NCI-H524 (cell line): ENCODE data around the gene CPSF4.

Experiments used
- DNase-seq, 2 experiments: peaks; one replicate each; lab custom pipeline; 2025; lab: John Stamatoyannopoulos, UW

CPSF4 gene

GRCh38 chr7:99448855-99449254 is 10.1 kb downstream of the CPSF4 start:
- no peak for DNase-seq

- DNase-seq = no peak
Measured at GRCh38 chr7:99449326-99449725, 10.6 kb downstream of the CPSF4 start.

DNA sequence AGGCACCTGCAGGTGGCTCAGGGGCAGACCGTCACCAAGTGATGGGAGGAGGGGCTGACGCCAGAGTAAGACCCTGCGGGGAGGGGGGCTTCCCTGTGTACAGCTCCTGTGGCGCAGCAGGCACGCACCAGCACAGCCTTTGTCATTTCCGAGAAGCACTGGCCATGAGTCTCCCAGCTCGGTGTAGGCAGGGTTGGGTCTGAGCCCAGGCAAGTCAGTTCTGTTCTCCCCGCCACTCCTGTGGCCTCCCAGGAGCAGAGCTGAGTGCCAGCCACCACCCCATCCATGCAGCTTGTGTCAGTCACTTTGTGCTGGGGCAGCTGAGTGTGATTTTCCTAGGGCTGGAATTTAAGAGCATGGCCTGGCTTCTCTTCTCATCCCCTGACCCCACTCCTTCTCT is 13.2 kb downstream of the CPSF4 start:
- no peak for DNase-seq

DNA sequence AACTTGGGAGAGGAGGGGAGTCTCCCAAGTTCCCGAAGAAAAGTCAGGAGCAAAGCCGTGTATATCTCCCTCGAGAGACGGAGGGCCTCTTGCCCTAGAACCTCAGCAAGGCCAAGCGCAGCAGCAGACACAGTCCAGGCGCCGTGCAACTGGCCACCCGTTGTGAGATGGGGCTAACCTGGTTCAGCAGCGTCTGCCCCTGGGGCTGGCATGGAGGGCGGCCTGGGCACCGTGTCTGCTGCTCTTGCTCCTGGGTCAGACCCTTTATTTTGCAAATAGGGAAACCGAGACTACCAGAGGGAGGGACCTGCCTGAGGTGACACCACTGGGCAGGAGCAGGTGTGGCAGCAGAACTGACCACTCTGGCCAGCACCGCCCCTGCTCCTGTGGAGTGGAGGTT is 13.8 kb downstream of the CPSF4 start:
- no peak for DNase-seq

- DNase-seq = no peak
Measured at GRCh38 chr7:99453105-99453504, 14.4 kb downstream of the CPSF4 start.

DNA sequence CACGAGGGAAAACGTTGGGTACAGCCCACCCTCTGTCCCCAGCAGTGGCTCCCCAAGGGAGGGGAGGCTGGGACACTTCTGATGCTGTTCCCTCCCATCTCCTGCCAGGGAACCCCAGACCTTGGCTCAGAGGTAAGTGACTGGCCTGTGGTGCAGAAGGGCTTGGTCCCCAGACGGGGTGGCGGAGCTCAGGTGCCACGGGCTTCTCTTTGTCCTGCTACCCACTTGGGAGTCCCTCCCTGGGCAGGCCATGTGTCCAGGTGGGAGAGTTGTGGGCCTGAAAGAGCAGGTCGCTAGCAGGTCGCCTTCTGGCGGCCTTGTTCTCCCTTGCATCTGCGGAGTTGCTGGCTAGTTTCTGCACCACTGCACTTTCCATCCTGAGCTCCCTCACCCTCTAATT is 17.1 kb downstream of the CPSF4 start:
- DNase-seq = no peak

- DNase-seq = no peak
Measured at GRCh38 chr7:99456288-99456687, 17.5 kb downstream of the CPSF4 start.

DNA sequence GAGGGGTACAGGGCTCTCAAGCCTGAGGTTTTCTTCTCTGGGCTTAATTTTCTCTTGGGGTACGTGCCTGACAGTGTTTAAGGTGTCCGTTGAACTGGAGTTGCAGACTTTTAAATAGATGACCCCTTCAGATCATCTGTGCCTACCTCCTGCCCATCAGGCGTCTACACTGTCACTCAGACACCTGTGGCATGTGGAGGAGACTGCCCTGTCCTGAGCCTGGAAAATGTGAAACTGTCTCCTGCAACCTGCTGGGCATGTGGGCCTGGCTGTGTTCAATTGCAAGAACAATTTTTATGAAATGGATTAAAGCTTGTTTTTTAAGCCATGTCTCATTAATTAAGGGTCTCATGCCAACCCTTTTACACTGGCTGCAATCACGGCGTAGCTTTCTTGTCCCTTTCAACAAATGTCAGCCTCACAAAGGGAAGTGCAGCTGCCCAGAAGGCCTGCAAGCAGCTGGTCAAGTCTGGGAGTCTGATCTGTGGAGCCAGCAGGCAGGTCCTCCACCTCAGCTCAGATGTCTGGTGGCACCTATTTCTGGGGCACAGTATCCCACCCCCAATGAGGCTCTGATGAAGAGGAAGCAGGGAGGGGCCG is 18.4 kb downstream of the CPSF4 start:
- no peak for DNase-seq

DNA sequence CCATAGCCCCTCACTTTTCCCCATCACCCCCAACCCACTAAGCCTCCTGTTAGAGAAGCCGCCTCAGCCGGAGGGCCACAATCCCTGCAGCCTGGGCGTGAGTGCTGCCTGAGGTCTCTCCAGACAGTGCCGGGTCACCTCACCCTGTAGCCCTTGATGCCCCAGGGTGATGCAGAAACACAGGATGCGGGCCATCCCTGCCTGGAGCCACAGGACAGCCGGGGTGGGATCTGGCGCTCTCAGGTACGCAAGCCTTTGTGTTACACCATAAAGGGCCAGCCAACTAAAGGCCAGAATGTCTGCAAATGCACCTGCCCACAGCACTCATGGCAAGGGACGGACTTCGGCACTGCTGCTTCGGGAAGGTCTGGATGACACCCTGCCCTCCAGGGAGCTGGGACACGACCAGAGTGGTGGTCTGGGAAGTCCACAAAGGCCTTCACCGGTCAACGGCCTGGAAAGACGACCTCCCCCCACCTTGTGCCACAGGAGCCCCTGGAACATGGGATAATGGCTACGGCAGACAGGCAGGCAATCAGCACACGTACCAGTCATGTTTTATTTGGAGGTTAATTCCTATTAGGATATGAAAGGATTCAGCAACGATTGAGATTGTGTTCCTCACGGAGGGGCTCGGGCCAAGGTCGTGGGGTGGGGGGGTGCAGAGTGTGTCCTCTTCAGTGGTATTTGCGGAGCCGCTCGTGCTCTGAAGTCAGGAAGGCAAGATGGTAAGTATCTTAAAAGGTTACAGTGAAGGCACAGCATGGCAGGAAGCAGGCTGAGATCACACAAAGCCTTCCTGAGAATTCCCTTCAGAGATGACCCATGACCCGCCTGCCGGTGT is 19.1 kb downstream of the CPSF4 start:
- DNase-seq = no peak

DNA sequence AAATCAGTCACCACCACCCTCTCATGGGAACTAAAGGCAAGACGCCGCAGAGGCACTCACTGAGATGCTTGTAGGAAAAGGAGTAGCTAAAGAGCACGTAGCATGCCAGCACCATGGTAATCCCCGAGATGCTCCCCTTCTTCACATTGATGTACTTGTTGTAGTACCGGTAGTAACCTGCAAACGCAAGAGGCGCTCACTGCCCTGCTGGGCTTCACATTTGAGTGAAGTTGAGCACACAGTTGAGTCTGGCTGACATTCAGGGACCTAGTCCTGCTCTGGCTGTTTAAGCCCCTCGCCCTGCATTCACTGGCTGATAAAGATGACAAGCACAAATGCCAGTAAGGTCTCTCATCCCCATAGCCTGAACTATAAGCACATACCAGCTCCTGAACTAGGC is 20.3 kb downstream of the CPSF4 start:
- no peak for DNase-seq

- no peak for DNase-seq
Measured at GRCh38 chr7:99460651-99461050, 21.9 kb downstream of the CPSF4 start.

GRCh38 chr7:99461221-99461620 is 22.5 kb downstream of the CPSF4 start:
- DNase-seq = no peak

- DNase-seq = no peak
Measured at GRCh38 chr7:99465421-99465768, 26.7 kb downstream of the CPSF4 start.

- DNase-seq = no peak
Measured at GRCh38 chr7:99468336-99468918, 29.7 kb downstream of the CPSF4 start.

- DNase-seq = no peak
Measured at GRCh38 chr7:99469381-99470065, 30.8 kb downstream of the CPSF4 start.

DNA sequence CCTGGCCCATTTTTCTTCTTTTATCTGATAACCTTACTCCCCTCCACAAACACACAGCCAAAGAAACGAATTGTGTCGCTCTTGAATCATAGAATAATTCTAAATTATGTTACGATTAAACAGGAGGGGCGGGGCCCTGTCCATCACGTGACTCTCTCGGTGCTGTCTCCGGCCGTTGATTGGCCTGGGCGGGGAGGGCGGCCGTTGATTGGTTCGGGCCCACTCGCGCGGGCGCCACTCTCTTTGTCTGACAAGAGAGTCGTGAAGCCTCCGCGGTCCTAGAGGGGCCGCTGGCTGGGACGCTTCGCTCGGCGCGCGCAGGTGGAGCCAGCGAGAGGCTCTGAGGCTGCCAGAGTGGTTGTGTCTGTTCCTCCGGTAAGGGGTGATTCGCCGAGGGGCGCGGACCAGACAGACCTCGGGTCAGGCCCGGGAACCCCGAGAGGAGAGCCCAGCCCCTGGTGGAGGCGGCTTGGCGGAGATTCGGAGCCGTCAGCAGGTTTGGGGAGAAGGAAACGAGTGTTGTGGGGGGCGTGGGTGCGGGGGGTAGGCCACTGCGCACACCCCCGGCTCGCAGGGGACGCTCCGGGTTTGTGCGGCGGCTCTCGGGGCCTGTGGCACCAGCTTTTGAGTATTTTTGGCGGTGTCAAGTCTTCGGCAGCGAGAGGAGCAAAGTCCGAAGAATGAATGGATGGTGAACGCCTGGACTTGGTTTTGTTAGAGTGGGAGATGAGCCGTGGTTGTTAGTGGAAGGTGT is 34.0 kb downstream of the CPSF4 start, which contains the start of gene ZNF789:
Gene ZNF789, plus strand, starts transcription at position 330 of the 754 bp plus-strand sequence. CDS start 3,567 bp downstream, outside the sequence.
- peak; percentile 95 for DNase-seq

DNA sequence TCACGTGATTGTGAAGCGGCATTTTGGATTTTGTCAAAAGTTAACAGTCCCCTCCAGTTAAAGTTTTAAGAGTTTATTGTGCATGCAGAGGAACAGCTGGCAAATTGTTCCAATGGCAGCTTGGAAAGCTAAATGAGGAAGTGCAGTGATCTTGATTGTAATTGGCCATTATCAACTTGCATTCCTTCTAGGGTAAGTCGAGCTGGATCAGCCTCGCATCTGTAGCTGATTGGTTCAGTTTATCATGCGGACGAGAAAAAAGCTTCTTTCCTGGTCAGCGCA is 34.5 kb downstream of the CPSF4 start:
- no peak for DNase-seq

- DNase-seq = no peak
Measured at GRCh38 chr7:99476107-99476506, 37.4 kb downstream of the CPSF4 start.

- DNase-seq = no peak
Measured at GRCh38 chr7:99478464-99479440, 40.0 kb downstream of the CPSF4 start.

DNA sequence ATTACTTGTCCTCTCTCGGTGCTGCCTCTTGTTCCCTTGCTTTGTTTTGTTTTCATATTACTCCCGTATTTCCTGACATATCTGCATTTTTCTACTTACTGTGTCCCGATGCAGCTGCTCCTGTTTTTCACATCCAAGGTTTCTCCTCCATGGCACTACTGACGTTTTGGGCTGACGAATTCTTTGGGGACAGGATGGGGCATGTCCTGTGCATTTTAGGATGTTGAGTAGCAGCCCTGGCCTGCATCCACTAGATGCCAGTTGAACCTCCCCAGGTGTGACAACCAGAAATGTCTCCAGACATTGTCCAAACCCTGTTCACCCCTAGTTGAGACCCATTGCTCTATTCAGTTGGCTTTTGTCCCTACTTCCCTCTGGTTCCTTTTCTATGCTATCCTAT is 46.4 kb downstream of the CPSF4 start:
- no peak for DNase-seq

- no peak for DNase-seq
Measured at GRCh38 chr7:99489235-99489634, 50.5 kb downstream of the CPSF4 start.
